Esophagus (tissue), 2 donors: ENCODE data around the gene ABHD16A. TPM values are rescaled to one million over a fixed set of nuclear protein-coding genes. Genes with fewer than 3 reads are reported as not detected.

Experiments
- H3K27ac ChIP-seq, 2 donors: one replicate each; pipeline ENCODE4 v1.5.1; 2013; ENCODE audit warnings: low read depth in 2 of 2, mild to moderate bottlenecking in 2 of 2, inconsistent platforms in 1 of 2, low read length in 1 of 2, moderate library complexity in 1 of 2
- H3K27me3 ChIP-seq, 2 donors: one replicate each; pipeline ENCODE4 v1.6.1; 2013; ENCODE audit warnings: low read length in 2 of 2, control low read depth in 1 of 2, mild to moderate bottlenecking in 1 of 2; ENCODE audit not compliant: insufficient read depth in 2 of 2, control insufficient read depth in 1 of 2
- H3K36me3 ChIP-seq, 2 donors: one replicate each; pipeline ENCODE4 v1.6.1; 2013; ENCODE audit warnings: low read length in 1 of 2; ENCODE audit not compliant: control insufficient read depth in 2 of 2, insufficient read depth in 2 of 2
- H3K4me1 ChIP-seq, 2 donors: one replicate each; pipeline ENCODE4 v1.6.1; 2013; ENCODE audit warnings: low read length in 1 of 2; ENCODE audit not compliant: control insufficient read depth in 2 of 2, insufficient read depth in 2 of 2
- H3K4me3 ChIP-seq, 2 donors: one replicate each; pipeline ENCODE4 v1.5.1; 2013; ENCODE audit warnings: low read length in 2 of 2, mild to moderate bottlenecking in 2 of 2, low read depth in 1 of 2, moderate library complexity in 1 of 2
- H3K9me3 ChIP-seq, 2 donors: one replicate each; pipeline ENCODE4 v1.6.1; 2013; ENCODE audit warnings: mild to moderate bottlenecking in 2 of 2, low read depth in 1 of 2, low read length in 1 of 2, moderate library complexity in 1 of 2; ENCODE audit not compliant: control insufficient read depth in 2 of 2, insufficient read depth in 1 of 2
- WGBS, 2 donors: extraction: QIAGEN DNeasy Blood & Tissue Kit; methylation state at CpG; one replicate each; pipeline ENCODE4 v1.1.7; 2013; 5-methylcytosine and 5-hydroxymethylcytosine counted together
- polyA plus RNA-seq, 2 donors: library from polyadenylated mRNA; stranded (reverse); fragments of 200-250 nt; gene quantifications; one replicate each; pipeline ENCODE4 v1.2.3, GENCODE V29; 2013
- donor health status: healthy with polysubstance abuse.
- donor health status: Bipolar disorder and iron deficiency.

Gene ABHD16A
- polyA plus RNA-seq: 10 to 100 TPM; 30.0 to 40.1 TPM

DNA sequence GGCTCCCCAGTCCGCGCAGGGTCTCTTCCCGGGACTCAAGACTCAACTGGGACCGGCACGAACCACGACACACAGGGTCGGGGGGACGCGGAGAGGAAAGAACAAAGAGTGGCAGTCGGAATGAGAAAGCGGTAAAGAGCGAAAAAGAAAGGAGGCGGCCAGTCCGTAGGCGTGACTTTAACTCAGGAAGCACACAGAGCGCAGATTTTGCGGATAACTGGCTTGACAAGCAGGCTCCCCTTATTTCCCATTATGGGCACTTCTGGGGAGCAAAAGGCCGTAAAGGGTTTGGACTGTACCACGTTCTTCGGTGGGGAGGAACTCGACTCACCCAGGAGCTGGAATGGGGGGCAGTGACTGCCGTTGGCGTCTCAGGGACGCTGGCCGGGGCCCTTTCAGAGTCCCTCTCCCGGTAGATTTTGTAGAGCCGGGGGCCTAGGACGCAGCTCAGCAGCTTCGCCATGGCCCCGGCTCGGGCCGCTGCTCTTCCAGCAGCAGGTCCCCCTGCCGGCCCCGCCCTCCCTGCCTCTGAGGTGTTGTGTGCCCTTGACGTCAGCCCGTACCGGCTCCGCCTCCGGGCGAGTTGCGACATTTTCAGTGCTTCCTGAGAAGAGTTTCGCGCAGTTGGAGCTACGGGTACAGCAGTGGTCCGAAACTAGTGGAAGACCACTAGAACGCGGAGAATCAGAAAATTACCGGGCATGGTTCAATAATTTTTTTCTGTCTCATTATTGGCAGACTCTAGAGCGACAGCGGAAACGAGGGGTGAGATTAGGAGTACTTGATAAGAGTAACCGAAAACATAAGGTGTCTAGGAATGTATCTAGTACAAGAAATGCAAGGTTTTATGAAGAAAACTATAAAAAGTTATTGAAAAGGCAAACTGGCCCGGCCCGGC is at the start of gene ABHD16A:
Gene ABHD16A (minus strand): TSS at position 506 of the 898 bp plus-strand sequence. CDS start 43 bp downstream, at position 463.
- peaks cover 6 to 7% of the 10 kb centered on the region in 2 donors for H3K4me1 ChIP-seq
- H3K9me3 ChIP-seq: no peaks in the 10 kb centered on the region
- H3K4me3 ChIP-seq: peak within 1 kb of the TSS; percentile 84 to 93
- peaks cover 0 to 7% of the 10 kb centered on the region in 2 donors for H3K36me3 ChIP-seq
- no peaks in the 10 kb centered on the region for H3K27me3 ChIP-seq
- WGBS, 2 donors: 0 to 1% methylated on average over 54 of the region's 54 CpGs
- peak within 1 kb of the TSS; percentile 100 for H3K27ac ChIP-seq

DNA sequence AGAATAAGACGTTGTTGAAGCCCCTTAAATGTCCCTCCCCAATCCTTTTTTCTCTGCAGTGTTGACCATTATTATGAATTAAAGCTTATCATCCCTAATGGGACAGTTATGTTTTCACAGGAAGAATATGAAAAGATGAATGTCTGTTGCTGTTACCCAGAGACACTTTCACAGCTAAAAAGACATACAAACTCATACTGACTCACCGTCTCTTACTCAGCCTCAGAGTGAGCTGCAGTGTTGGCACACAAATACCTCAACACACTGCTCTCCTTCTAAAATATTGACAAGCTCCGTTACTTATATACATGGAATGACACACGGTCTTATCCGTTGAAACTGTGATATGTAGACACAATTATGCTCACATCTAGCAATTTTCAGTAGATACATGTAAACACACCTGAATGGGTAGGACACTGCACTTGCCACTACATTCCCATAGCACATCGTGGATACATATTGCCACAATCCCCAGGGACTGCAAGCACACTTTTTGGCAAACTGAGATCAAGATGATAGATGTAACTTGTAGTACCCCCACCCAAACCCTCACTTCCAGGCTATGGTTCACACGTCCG is 49.7 kb upstream of the ABHD16A start:
- Histone ChIP-seq H3K27me3 (no peaks in the 10 kb centered on the region), H3K36me3 (no peaks in the 10 kb centered on the region)
- WGBS, 2 donors: 69 to 70% methylated on average over 8 of the region's 8 CpGs

DNA sequence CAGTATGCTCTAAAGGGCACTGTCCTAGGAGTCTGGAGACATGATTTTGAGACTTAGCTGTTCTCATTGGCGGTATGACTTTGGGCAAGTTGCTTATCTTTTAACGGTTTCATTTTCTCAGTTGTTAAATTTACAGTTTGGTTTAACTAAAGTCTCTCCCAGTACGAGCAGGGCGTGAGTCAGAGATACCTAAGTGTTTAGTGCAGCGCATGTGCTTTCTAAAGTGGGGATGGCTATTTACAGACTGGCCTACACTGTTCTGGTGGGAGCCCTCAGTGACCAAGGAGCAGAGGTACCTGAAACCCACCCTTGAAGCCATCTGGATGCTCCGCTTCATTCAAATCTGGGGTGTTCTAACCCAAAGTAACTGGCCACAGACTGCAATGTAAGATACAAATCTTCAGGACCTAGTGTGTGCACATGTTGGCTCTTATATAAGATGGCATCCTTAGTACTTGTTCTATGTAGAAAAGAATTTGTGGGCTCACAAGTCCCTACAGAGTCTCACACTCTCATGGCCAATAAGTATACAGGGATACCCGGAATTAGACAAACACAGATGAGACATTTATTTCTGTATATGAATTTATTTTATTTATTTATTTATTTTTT is 47.4 kb upstream of the ABHD16A start:
- Histone ChIP-seq H3K36me3 (peaks cover 0 to 3% of the 10 kb centered on the region in 2 donors), H3K27ac (no peak overlapping the region)
- 85 to 91% methylated on average over 7 of the region's 7 CpGs for WGBS, 2 donors

More for the DNA sequence above, 49.7 kb upstream of the ABHD16A start:
- Histone ChIP-seq H3K27ac (no peak overlapping the region), H3K9me3 (no peaks in the 10 kb centered on the region), H3K4me3 (no peak overlapping the region), H3K4me1 (no peaks in the 10 kb centered on the region)

DNA sequence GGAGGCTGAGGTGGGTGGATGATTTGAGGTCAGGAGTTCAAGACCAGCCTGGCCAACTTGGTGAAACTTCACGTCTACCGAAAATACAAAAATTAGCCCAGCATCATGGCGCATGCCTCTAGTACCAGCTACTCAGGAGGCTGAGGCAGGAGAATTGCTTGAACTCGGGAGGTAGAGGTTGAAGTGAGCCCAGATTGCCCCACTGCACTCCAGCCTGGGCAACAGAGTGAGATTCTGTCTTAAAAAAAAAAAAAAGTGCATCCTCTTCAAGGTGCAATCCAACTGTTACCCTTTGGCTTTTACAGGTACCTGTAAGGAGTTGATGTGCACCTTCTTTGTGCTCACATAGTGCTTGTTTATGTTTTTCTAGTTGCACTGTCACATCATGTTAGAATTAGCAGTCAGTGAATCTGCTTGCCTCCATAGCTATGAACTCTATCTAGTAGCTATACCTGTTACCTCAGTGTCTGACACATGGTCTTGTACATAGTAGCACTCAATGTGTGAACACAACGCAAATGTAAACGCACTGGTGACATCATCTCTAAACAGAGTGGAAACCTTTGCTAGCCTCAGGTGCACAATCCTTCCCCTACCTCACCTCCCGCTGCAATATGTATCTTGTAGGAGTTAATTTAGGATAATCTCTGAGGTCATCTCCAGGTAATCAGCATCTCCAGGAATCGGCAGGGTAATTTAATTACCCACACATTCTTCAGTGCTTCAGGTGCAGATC is 46.3 kb upstream of the ABHD16A start:
- Histone ChIP-seq H3K4me1 (peaks cover 0 to 2% of the 10 kb centered on the region in 2 donors), H3K27me3 (no peaks in the 10 kb centered on the region), H3K4me3 (no peak overlapping the region), H3K36me3 (peaks cover 0 to 3% of the 10 kb centered on the region in 2 donors), H3K27ac (no peak overlapping the region), H3K9me3 (no peaks in the 10 kb centered on the region)
- 87 to 90% methylated on average over 8 of the region's 8 CpGs for WGBS, 2 donors

More for the DNA sequence above, 47.4 kb upstream of the ABHD16A start:
- Histone ChIP-seq H3K4me3 (no peak overlapping the region), H3K4me1 (peaks cover 0 to 2% of the 10 kb centered on the region in 2 donors), H3K9me3 (no peaks in the 10 kb centered on the region), H3K27me3 (no peaks in the 10 kb centered on the region)

DNA sequence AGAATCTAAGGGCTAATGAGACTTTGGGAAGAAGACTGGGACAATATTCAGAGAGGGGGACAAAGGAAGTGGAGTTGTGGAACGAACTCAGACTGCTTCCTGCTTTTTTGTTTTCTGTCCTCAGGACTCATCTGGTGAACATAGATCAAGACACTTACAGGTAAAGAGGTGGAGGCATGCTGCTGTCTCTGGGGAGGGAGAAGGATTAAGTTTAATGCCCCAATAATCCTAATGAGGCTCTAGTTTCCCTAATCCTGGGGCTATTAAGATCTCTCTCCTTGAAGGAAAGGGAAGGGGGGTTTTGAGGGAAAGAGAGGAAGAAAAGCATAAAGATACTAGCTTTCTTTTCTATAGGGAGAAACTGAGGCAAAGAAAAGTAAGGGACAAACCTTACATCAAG is 41.3 kb upstream of the ABHD16A start:
- peaks cover 0 to 3% of the 10 kb centered on the region in 2 donors for H3K36me3 ChIP-seq
- no peak overlapping the region for H3K27ac ChIP-seq
- H3K4me3 ChIP-seq: no peak overlapping the region
- peaks cover 0 to 2% of the 10 kb centered on the region in 2 donors for H3K4me1 ChIP-seq
- WGBS, 2 donors: 63 to 65% methylated on average over 1 of the region's 1 CpG
- no peaks in the 10 kb centered on the region for H3K9me3 ChIP-seq
- no peaks in the 10 kb centered on the region for H3K27me3 ChIP-seq

DNA sequence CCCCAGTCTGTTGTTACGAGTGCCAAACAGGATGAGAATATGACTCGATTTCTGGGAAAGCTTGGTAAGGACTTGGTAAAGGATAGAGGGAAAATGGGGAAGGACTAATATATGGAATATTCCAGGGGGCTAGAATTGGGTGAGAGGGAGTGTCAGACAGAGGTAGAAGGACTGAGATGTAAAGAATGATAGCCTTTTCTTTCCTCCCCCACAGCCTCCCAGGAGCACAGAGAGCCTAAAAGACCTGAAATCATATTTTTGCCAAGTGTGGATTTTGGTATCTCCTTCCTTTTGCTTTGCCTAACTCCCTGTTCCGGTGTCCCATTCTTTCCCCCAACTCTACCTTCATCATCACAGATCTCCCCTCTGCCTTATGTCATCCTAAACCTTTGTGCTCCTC is 39.8 kb upstream of the ABHD16A start:
- 80 to 84% methylated on average over 3 of the region's 3 CpGs for WGBS, 2 donors
- Histone ChIP-seq H3K4me3 (no peak overlapping the region), H3K4me1 (peaks cover 0 to 7% of the 10 kb centered on the region in 2 donors), H3K27ac (no peak overlapping the region), H3K27me3 (no peaks in the 10 kb centered on the region), H3K36me3 (peaks cover 0 to 3% of the 10 kb centered on the region in 2 donors), H3K9me3 (no peaks in the 10 kb centered on the region)

DNA sequence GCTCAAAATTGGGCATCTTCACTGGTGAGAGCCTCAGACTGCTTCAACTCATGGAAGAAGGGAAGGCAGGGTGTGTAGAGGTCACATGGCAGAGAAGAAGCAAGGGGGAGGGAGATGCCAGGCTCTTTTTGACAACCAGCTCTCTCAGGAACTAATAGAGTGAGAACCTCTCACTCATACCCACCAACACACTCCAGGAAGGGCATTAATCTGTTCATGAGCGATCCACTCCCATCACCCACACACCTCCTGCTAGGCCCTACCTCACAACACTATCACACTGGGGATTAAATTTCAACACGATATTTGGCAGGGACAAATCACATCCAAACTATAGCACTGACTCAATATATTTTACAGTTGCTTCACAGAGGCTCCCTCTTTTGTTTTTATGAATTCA is 38.7 kb upstream of the ABHD16A start:
- WGBS, 2 donors: 72 to 76% methylated on average over 2 of the region's 2 CpGs
- H3K4me3 ChIP-seq: no peak overlapping the region
- H3K27me3 ChIP-seq: no peaks in the 10 kb centered on the region
- no peaks in the 10 kb centered on the region for H3K36me3 ChIP-seq
- no peaks in the 10 kb centered on the region for H3K9me3 ChIP-seq
- peak overlapping the region in 1 of 2 donors; percentile 3 for H3K27ac ChIP-seq
- H3K4me1 ChIP-seq: peaks cover 1 to 7% of the 10 kb centered on the region in 2 donors

DNA sequence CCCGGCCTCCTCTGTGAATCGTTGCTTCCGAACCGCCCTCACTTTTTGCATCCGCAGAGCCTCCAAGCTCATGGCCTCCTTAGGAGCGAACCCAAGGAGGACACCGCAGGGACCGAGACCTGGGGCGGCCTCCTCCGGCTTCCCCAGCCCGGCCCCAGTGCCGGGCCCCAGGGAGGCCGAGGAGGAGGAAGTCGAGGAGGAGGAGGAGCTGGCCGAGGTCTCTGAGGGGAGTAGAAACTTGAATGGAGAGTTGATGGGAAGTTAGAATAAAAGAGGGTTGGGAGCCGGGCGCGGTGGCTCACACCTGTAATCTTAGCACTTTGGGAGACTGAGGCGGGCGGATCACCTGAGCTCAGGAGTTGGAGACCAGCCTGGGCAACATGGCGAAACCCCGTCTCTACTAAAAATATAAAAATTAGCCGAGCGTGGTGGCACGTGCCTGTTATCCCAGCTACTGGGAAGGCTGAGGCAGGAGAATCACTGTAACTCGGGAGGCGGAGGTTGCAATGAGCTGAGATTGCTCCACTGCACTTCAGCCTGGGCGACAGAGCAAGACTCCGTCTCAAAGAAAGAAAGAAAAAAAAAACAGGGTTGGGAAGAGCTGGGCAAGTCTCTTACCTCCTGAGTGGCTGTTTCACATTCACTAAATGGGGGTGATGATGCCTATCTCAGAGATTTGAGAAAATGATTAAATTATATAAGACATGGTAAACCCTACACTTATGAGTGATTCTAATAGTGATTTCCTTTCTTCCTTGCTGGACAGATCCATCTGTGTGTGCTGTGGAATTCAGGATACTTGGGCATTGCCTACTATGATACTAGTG is 37.5 kb upstream of the ABHD16A start:
- WGBS, 2 donors: 14 to 16% methylated on average over 29 of the region's 29 CpGs
- Histone ChIP-seq H3K4me1 (peaks cover 3 to 10% of the 10 kb centered on the region in 2 donors), H3K36me3 (no peaks in the 10 kb centered on the region), H3K27me3 (no peaks in the 10 kb centered on the region), H3K27ac (peak overlapping the region; percentile 78 to 98), H3K4me3 (peak overlapping the region; percentile 74 to 83), H3K9me3 (no peaks in the 10 kb centered on the region)
